HepG2 (cell line): Measurements from ENCODE around the gene GDF11. TPM values are rescaled to one million over a fixed set of nuclear protein-coding genes. Genes with fewer than 3 reads are reported as not detected.

Experiments used
- KLF13 ChIP-seq: sonication (generic); formaldehyde crosslinking; IDR thresholded peaks from 2 replicates; pipeline ENCODE4 v1.4.0; 2020; ENCODE audit warnings: mild to moderate bottlenecking, missing genetic modification reagents
- PATZ1 ChIP-seq: sonication (generic); formaldehyde crosslinking; IDR thresholded peaks from 2 replicates; pipeline ENCODE4 v1.4.0; 2020; ENCODE audit warnings: missing genetic modification reagents
- RBM39 ChIP-seq: fragments of 200-400 bp; formaldehyde crosslinking; IDR thresholded peaks from one replicate; pipeline ENCODE4 v1.6.1; 2018; ENCODE audit warnings: antibody characterized with exemption, mild to moderate bottlenecking, low read depth, low read length; ENCODE audit not compliant: poor library complexity, severe bottlenecking
- SOX13 ChIP-seq, 3 experiments: fragments of 450-650 bp in 1 of 3; sonication (generic) in 1 of 3; formaldehyde crosslinking in 1 of 3; IDR thresholded peaks in 2 of 3; conservative IDR thresholded peaks in 1 of 3; 2 replicates each; pipeline versions ENCODE4 v1.5.0 to v1.6.1; 2016 to 2020; ENCODE audit warnings: antibody characterized with exemption in 1 of 3, mild to moderate bottlenecking in 1 of 3, missing compliant biosample characterization in 1 of 3, missing genetic modification reagents in 1 of 3, moderate library complexity in 1 of 3
- STAT6 ChIP-seq: sonication (generic); formaldehyde crosslinking; IDR thresholded peaks from 2 replicates; pipeline ENCODE4 v1.4.0; 2020; ENCODE audit warnings: missing genetic modification reagents, mild to moderate bottlenecking, borderline replicate concordance
- TBX3 ChIP-seq: fragments of 450-650 bp; IDR thresholded peaks from 2 replicates; pipeline ENCODE4 v1.6.1; 2017; ENCODE audit warnings: antibody characterized with exemption, mild to moderate bottlenecking, inconsistent platforms, borderline replicate concordance
- TFDP2 ChIP-seq: sonication (generic); formaldehyde crosslinking; IDR thresholded peaks from 2 replicates; pipeline ENCODE4 v1.4.0; 2020; ENCODE audit warnings: missing genetic modification reagents
- ZBTB25 ChIP-seq: IDR thresholded peaks from 2 replicates; pipeline ENCODE4 v1.6.1; 2018; ENCODE audit warnings: missing genetic modification reagents
- ZFP91 ChIP-seq: sonication (generic); formaldehyde crosslinking; IDR thresholded peaks from 2 replicates; pipeline ENCODE4 v1.9.0; 2022; ENCODE audit warnings: missing genetic modification reagents, mild to moderate bottlenecking, borderline replicate concordance
- ZNF276 ChIP-seq: sonication (generic); formaldehyde crosslinking; IDR thresholded peaks from 2 replicates; pipeline ENCODE4 v1.4.0; 2020; ENCODE audit warnings: mild to moderate bottlenecking, low read depth, missing genetic modification reagents
- ZNF652 ChIP-seq: IDR thresholded peaks from 2 replicates; pipeline ENCODE4 v1.6.1; 2016; ENCODE audit warnings: low read depth, borderline replicate concordance
- ZNF740 ChIP-seq: sonication (generic); formaldehyde crosslinking; IDR thresholded peaks from 2 replicates; pipeline ENCODE4 v1.4.0; 2020; ENCODE audit warnings: missing genetic modification reagents
- polyA plus RNA-seq, 8 experiments: library from polyadenylated mRNA; depleted of rRNA in 3 of 8; stranded (reverse) in 7 of 8; unstranded in 1 of 8; fragments of >200 nt; fragmentation: Illumina TruSeq in 4 of 8; extraction: Trizol in 4 of 8; gene quantifications; 2 replicates each; pipeline versions ENCODE4 v1.2.1 to v1.2.3, GENCODE V29; 2011 to 2016; ENCODE audit warnings: low read depth in 4 of 8, missing spikeins in 1 of 8, mixed read lengths in 1 of 8; ENCODE audit not compliant: insufficient read depth in 1 of 8
- total RNA-seq, 5 experiments: library from RNA; depleted of rRNA; stranded (reverse); fragments of >200 nt; fragmentation: Illumina TruSeq; extraction: Trizol; gene quantifications; 2 replicates each; pipeline ENCODE4 v1.2.3, GENCODE V29; 2016; ENCODE audit warnings: low read depth in 1 of 5

GDF11 gene
- total and polyA plus RNA-seq, 2 of the 13 experiments (the other 11 are each of a cell fraction or from before 2014, with no cell fraction given): 0.63 to 1.5 TPM

GRCh38 chr12:55718015-55718414 is 24.9 kb upstream of the GDF11 start (continued):
- TF ChIP-seq PATZ1 (CRISPR knock-in tag): peak; percentile 91
- no peak for TF ChIP-seq ZBTB25 (CRISPR knock-in tag)
- no peak for TF ChIP-seq ZNF652 (CRISPR knock-in tag)
- TF ChIP-seq STAT6: no peak
- TF ChIP-seq TBX3: no peak
- no peak for TF ChIP-seq ZNF740
- TF ChIP-seq SOX13 (IDR thresholded peaks at IDR 0.05): no peak
- TF ChIP-seq SOX13 (CRISPR knock-in tag; conservative IDR thresholded peaks at IDR 0.05 in 1 of 2, IDR thresholded peaks at IDR 0.05 in 1 of 2): 0 out of 4 replicates have a peak, but pooled peaks of 1 of the 2 experiments have one; percentile 4
- TF ChIP-seq ZNF276 (CRISPR knock-in tag): no peak
- no peak for TF ChIP-seq RBM39
- no peak for TF ChIP-seq KLF13 (CRISPR knock-in tag)
- TF ChIP-seq ZFP91 (CRISPR knock-in tag): no peak
- no peak for TF ChIP-seq TFDP2 (CRISPR knock-in tag)
